Renal cortical epithelial cell (primary cell): Measurements from ENCODE around the gene DOCK6. TPM values are rescaled to one million over a fixed set of nuclear protein-coding genes. Genes with fewer than 3 reads are reported as not detected.
A peak's percentile ranks its signal among the peaks of the same experiment; 100 is the strongest.
"Not testable (repeated sequence)": the region's sequence is repeated elsewhere in the genome, so short reads cannot be mapped to it uniquely, and the experiment has no call there.

ENCODE experiments used
- DNase-seq: peaks from one replicate; pipeline ENCODE4 v3.0.0-alpha.2; 2011; ENCODE audit warnings: low read depth
- total RNA-seq: library from RNA; depleted of rRNA; stranded (reverse); fragments of >200 nt; gene quantifications from 2 replicates; pipeline ENCODE4 v1.2.3, GENCODE V29; 2014

The DOCK6 gene
- total RNA-seq, 1 donor from 2014 or later = 27.1 TPM

- DNase-seq = no peak
Measured at GRCh38 chr19:11172576-11172975, 89.7 kb downstream of the DOCK6 start.

- no peak for DNase-seq
Measured at GRCh38 chr19:11171144-11171543, 91.2 kb downstream of the DOCK6 start.

- DNase-seq = no peak
Measured at GRCh38 chr19:11169896-11170678, 92.2 kb downstream of the DOCK6 start.

GRCh38 chr19:11168568-11168967, 93.8 kb downstream of the DOCK6 start:
- peak; percentile 99 for DNase-seq

- DNase-seq = no peak
Measured at GRCh38 chr19:11166281-11167142, 95.8 kb downstream of the DOCK6 start.

GRCh38 chr19:11165486-11166030, 96.8 kb downstream of the DOCK6 start:
- DNase-seq = no peak

GRCh38 chr19:11164879-11165406, 97.4 kb downstream of the DOCK6 start:
- no peak for DNase-seq

- DNase-seq = no peak
Measured at GRCh38 chr19:11164296-11164695, 98.0 kb downstream of the DOCK6 start.

- DNase-seq = not testable (repeated sequence)
Measured at GRCh38 chr19:11160440-11160768, 101.9 kb downstream of the DOCK6 start.

- no peak for DNase-seq
Measured at GRCh38 chr19:11159598-11160439, 102.5 kb downstream of the DOCK6 start.

GRCh38 chr19:11155373-11156120, 106.8 kb downstream of the DOCK6 start, which contains the start of gene SPC24:
TSS of gene SPC24 (minus strand) at chr19:11155782. CDS start at chr19:11155776, 6 bp downstream.
- peak; percentile 96 for DNase-seq

- DNase-seq = no peak
Measured at GRCh38 chr19:11154683-11155047, 107.7 kb downstream of the DOCK6 start.

GRCh38 chr19:11152318-11153062, 109.8 kb downstream of the DOCK6 start:
- peak; percentile 93 for DNase-seq

- DNase-seq = no peak
Measured at GRCh38 chr19:11151181-11151580, 111.1 kb downstream of the DOCK6 start.

Other genes starting within 250 kb of the DOCK6 start
- 76.7 and 173 TPM in 2 replicates for gene LDLR, start 173.1 kb downstream of the DOCK6 start, total RNA-seq
- gene SPC24, start 106.7 kb downstream of the DOCK6 start, total RNA-seq = 1.5 and 29.3 TPM in 2 replicates
- gene KANK2, start 65.0 kb downstream of the DOCK6 start, total RNA-seq = 26.0 and 233 TPM in 2 replicates
- not detected in 2 replicates for gene ANGPTL8, start 22.9 kb downstream of the DOCK6 start, total RNA-seq
- gene TSPAN16, start 33.6 kb upstream of the DOCK6 start, total RNA-seq = not detected in 2 replicates
- 23.4 and 49.7 TPM in 2 replicates for gene RAB3D, start 77.1 kb upstream of the DOCK6 start, total RNA-seq
- gene TMEM205, start 83.7 kb upstream of the DOCK6 start, total RNA-seq = 203 and 241 TPM in 2 replicates
- 2.3 and 6.8 TPM in 2 replicates for gene CCDC159, start 84.0 kb upstream of the DOCK6 start, total RNA-seq
- gene PLPPR2, start 92.9 kb upstream of the DOCK6 start, total RNA-seq = 3.3 and 14.5 TPM in 2 replicates
- 0.70 and 1.0 TPM in 2 replicates for gene SWSAP1, start 112.1 kb upstream of the DOCK6 start, total RNA-seq
- gene EPOR, start 121.8 kb upstream of the DOCK6 start, total RNA-seq = 3.3 and 6.8 TPM in 2 replicates
- gene RGL3, start 156.8 kb upstream of the DOCK6 start, total RNA-seq = 1.9 and 11.2 TPM in 2 replicates
- gene ODAD3, start 172.6 kb upstream of the DOCK6 start, total RNA-seq = 0.35 and 0.75 TPM in 2 replicates
- 85.8 and 192 TPM in 2 replicates for gene PRKCSH, start 173.1 kb upstream of the DOCK6 start, total RNA-seq
- gene ELAVL3, start 218.5 kb upstream of the DOCK6 start, total RNA-seq = not detected in 2 replicates
- 3.8 and 7.1 TPM in 2 replicates for gene ZNF653, start 243.3 kb upstream of the DOCK6 start, total RNA-seq